B cell (primary cell): ENCODE measurements around the gene MAPK14. TPM values are rescaled to one million over a fixed set of nuclear protein-coding genes. Genes with fewer than 3 reads are reported as not detected.

Source experiments
- ATAC-seq: fragments of 200-7000 bp; cut with Tn5 transposase; one replicate; pipeline ENCODE4 v1.10.0; 2021; ENCODE audit warnings: low read depth, mild to moderate bottlenecking, moderate number of reproducible peaks, moderate library complexity
- CTCF ChIA-PET: fragments of 350-600 bp; sonication (Branson Sonifier 250); formaldehyde crosslinking; loops from one replicate; lab custom pipeline; 2021; ENCODE audit warnings: antibody characterized with exemption, inconsistent platforms; lab: Charles Lee
- POLR2A ChIA-PET: fragments of 350-600 bp; sonication (Branson Sonifier 250); formaldehyde crosslinking; loops from one replicate; lab custom pipeline; 2021; ENCODE audit warnings: antibody characterized with exemption; lab: Charles Lee
- DNase-seq: peaks from one replicate; pipeline ENCODE4 v3.0.0; 2013
- H2AFZ ChIP-seq: 2 replicates; pipeline ENCODE4 v1.6.1; 2012; ENCODE audit warnings: mild to moderate bottlenecking, low read depth, low read length; ENCODE audit not compliant: insufficient read depth, poor library complexity, severe bottlenecking
- H3K27ac ChIP-seq, 2 donors: 1 replicate in 1 of 2; 2 replicates in 1 of 2; pipeline ENCODE4 v1.5.1; 2012 to 2013; ENCODE audit warnings: low read length in 2 of 2, mild to moderate bottlenecking in 2 of 2, moderate library complexity in 1 of 2
- H3K27me3 ChIP-seq, 4 experiments: fragments of 200-600 bp in 1 of 4; sonication (generic) in 1 of 4; replicated peaks in 1 of 4; 1 replicate in 2 of 4; 2 replicates in 2 of 4; pipeline versions ENCODE4 v1.6.1 to v1.7.0; 2013 to 2016; ENCODE audit warnings: low read length in 3 of 4, mild to moderate bottlenecking in 2 of 4, mixed read lengths in 1 of 4, moderate library complexity in 1 of 4; ENCODE audit not compliant: insufficient read depth in 4 of 4, control insufficient read depth in 3 of 4; ENCODE audit errors: control extremely low read depth in 1 of 4
- H3K36me3 ChIP-seq, 2 experiments: replicated peaks in 1 of 2; 1 replicate in 1 of 2; 2 replicates in 1 of 2; pipeline versions ENCODE4 v1.6.1 to v1.7.1; 2013; ENCODE audit warnings: low read length in 1 of 2; ENCODE audit not compliant: insufficient read depth in 2 of 2, control insufficient read depth in 1 of 2; ENCODE audit errors: control extremely low read depth in 1 of 2, extremely low read depth in 1 of 2
- H3K4me1 ChIP-seq, 2 donors: fragments of 200-600 bp in 1 of 2; sonication (generic) in 1 of 2; 1 replicate in 1 of 2; 2 replicates in 1 of 2; pipeline versions ENCODE4 v1.5.1 to v1.6.1; 2013 to 2017; ENCODE audit warnings: low read length in 2 of 2; ENCODE audit not compliant: control insufficient read depth in 2 of 2, insufficient read depth in 2 of 2
- H3K4me2 ChIP-seq: replicated peaks from 2 replicates; pipeline ENCODE3; 2012; ENCODE audit warnings: mild to moderate bottlenecking, low read depth, low read length; ENCODE audit not compliant: poor library complexity, severe bottlenecking
- H3K4me3 ChIP-seq, 5 experiments: fragments of 200-600 bp in 1 of 5; sonication (generic) in 1 of 5; 1 replicate in 3 of 5; 2 replicates in 2 of 5; pipeline versions ENCODE4 v1.5.1 to v1.7.0; 2011 to 2016; ENCODE audit warnings: low read length in 4 of 5, mild to moderate bottlenecking in 4 of 5, low read depth in 2 of 5, control low read depth in 1 of 5, moderate library complexity in 1 of 5; ENCODE audit not compliant: insufficient read depth in 1 of 5; ENCODE audit errors: control extremely low read depth in 1 of 5, extremely low read depth in 1 of 5
- H3K79me2 ChIP-seq: fragments of 200-600 bp; sonication (generic); one replicate; pipeline ENCODE4 v1.6.0; 2016; ENCODE audit warnings: low read length; ENCODE audit not compliant: control insufficient read depth, insufficient read depth
- H3K9ac ChIP-seq: fragments of 200-600 bp; sonication (generic); 2 replicates; pipeline ENCODE4 v1.6.1; 2017; ENCODE audit warnings: mild to moderate bottlenecking, low read length, moderate library complexity
- H3K9me3 ChIP-seq, 3 donors: one replicate each; pipeline versions ENCODE4 v1.6.1 to v1.7.1; 2013; ENCODE audit warnings: low read length in 2 of 3; ENCODE audit not compliant: control insufficient read depth in 2 of 3, insufficient read depth in 1 of 3; ENCODE audit errors: control extremely low read depth in 1 of 3
- H4K20me1 ChIP-seq: 2 replicates; pipeline ENCODE4 v1.6.0; 2012; ENCODE audit warnings: mild to moderate bottlenecking, low read length; ENCODE audit not compliant: insufficient read depth, control insufficient read depth, poor library complexity, severe bottlenecking
- H3K27ac Mint-ChIP-seq: one replicate; pipeline ENCODE4 v1.8.0; 2021; ENCODE audit warnings: mixed read lengths
- H3K27me3 Mint-ChIP-seq: one replicate; pipeline ENCODE4 v1.8.0; 2021; ENCODE audit warnings: mixed read lengths
- H3K4me1 Mint-ChIP-seq: one replicate; pipeline ENCODE4 v1.8.0; 2021; ENCODE audit warnings: mixed read lengths
- H3K4me3 Mint-ChIP-seq: one replicate; pipeline ENCODE4 v1.8.0; 2021; ENCODE audit warnings: mixed read lengths
- H3K9me3 Mint-ChIP-seq: one replicate; pipeline ENCODE4 v1.8.0; 2022; ENCODE audit warnings: mixed read lengths; ENCODE audit not compliant: insufficient read depth
- EZH2 ChIP-seq: IDR thresholded peaks from 2 replicates; pipeline ENCODE4 v1.6.1; 2012; ENCODE audit warnings: borderline replicate concordance, low read depth, mild to moderate bottlenecking, moderate library complexity, low read length; ENCODE audit not compliant: insufficient read depth, poor library complexity, severe bottlenecking
- WGBS: methylation state at CpG from one replicate; pipeline ENCODE4 v1.1.5; 2013; ENCODE audit warnings: missing lambda C conversion rate; ENCODE audit not compliant: insufficient coverage; 5-methylcytosine and 5-hydroxymethylcytosine counted together
- intact Hi-C: fragments of 100-400 bp; cut with micrococcal nuclease; formaldehyde crosslinking; loops from one replicate; pipeline ENCODE4 v1.10.0; 2022
- polyA plus RNA-seq: library from polyadenylated mRNA; depleted of rRNA; stranded (reverse); fragments of >200 nt; gene quantifications from 2 replicates; pipeline ENCODE4 v1.2.3, GENCODE V29; 2012
- total RNA-seq, 2 donors: library from RNA; stranded (reverse); fragments of 120-200 nt in 1 of 2; gene quantifications; 1 replicate in 1 of 2; 2 replicates in 1 of 2; pipeline versions ENCODE4 v1.2.3 to v1.2.4, GENCODE V29; 2013 to 2022
- TF ChIP-seq, protein P1 (sequence below): fragments of 200-600 bp; IDR thresholded peaks from one replicate; pipeline ENCODE4 v1.8.0; 2022; ENCODE audit warnings: antibody characterized with exemption, mild to moderate bottlenecking

The MAPK14 gene
- total and polyA plus RNA-seq, 2 donors (not counting 1 experiment from before 2014, with no cell fraction given) = 19.5 to 50.4 TPM

DNA sequence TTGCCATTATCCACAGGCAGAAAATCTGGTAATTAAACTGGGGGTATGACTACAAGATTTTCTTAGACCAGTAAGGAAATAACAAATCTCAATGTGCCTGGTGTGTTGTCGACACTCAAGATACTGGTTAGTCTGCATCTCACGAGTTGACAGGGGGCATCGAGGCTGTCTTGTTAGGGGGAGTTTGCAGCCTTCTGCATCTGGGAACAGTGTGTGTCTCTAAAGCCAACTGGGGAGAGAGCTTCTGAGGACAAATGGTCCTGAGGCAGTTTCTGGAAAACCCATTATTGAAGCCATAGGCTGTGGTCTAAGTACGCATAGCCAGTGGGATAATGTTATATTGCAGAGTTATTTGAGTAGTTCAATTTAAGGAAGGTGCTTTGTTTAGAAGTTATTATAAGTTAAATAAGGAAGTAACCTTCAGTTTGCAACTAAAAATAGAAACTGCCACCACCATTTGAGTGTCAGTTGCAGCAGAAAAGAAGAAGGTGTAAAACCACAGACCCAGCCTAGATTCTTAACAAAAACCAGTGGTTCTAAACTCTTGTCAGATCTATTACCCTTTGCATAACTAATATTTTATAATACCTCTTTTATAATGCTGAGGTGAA, 87.3 kb downstream of the MAPK14 start:
- intact Hi-C loops = loop anchor here (2.0 kb wide), 1 partner anchor 16 kb away; the partner anchor contains the start of gene MAPK13
- no peaks in the 10 kb centered on the region for H3K9me3 ChIP-seq
- H3K27ac Mint-ChIP-seq = peak overlapping the region; percentile 92
- H3K4me1 ChIP-seq = peaks cover 92 to 93% of the 10 kb centered on the region in 2 donors
- H3K4me3 ChIP-seq = peak overlapping the region in 4 of 5 experiments; percentile 7 to 41 (median 20)
- H2AFZ ChIP-seq = no peak overlapping the region
- H3K4me2 ChIP-seq = peak overlapping the region; percentile 77
- H3K36me3 ChIP-seq = no peaks in the 10 kb centered on the region
- H3K79me2 ChIP-seq = peaks cover 30% of the 10 kb centered on the region
- ATAC-seq (peak; percentile 60), DNase-seq (peak; percentile 78)
- TF ChIP-seq EZH2 = no peak
- TF ChIP-seq, protein P1, sequence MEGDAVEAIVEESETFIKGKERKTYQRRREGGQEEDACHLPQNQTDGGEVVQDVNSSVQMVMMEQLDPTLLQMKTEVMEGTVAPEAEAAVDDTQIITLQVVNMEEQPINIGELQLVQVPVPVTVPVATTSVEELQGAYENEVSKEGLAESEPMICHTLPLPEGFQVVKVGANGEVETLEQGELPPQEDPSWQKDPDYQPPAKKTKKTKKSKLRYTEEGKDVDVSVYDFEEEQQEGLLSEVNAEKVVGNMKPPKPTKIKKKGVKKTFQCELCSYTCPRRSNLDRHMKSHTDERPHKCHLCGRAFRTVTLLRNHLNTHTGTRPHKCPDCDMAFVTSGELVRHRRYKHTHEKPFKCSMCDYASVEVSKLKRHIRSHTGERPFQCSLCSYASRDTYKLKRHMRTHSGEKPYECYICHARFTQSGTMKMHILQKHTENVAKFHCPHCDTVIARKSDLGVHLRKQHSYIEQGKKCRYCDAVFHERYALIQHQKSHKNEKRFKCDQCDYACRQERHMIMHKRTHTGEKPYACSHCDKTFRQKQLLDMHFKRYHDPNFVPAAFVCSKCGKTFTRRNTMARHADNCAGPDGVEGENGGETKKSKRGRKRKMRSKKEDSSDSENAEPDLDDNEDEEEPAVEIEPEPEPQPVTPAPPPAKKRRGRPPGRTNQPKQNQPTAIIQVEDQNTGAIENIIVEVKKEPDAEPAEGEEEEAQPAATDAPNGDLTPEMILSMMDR = no peak
- no peaks in the 10 kb centered on the region for H3K27me3 Mint-ChIP-seq
- no peaks in the 10 kb centered on the region for H3K9me3 Mint-ChIP-seq
- no peaks in the 10 kb centered on the region for H3K27me3 ChIP-seq
- ChIA-PET CTCF (interaction anchor here (0.6 to 1.8 kb wide), 3 partner anchors 18 to 662 kb away, joined by 3 to 8 read pairs (median 3); no protein-coding TSS in a partner anchor), POLR2A (interaction anchor here (0.6 kb wide), 1 partner anchor 88 kb away, joined by 5 read pairs; no protein-coding TSS in a partner anchor)
- H3K27ac ChIP-seq = peak overlapping the region; percentile 75 to 83
- peak overlapping the region; percentile 77 for H3K4me3 Mint-ChIP-seq
- H3K9ac ChIP-seq = peak overlapping the region; percentile 43
- peaks cover 89% of the 10 kb centered on the region for H3K4me1 Mint-ChIP-seq
- WGBS = 0% methylated on average over 3 of the region's 4 CpGs
- no peaks in the 10 kb centered on the region for H4K20me1 ChIP-seq

DNA sequence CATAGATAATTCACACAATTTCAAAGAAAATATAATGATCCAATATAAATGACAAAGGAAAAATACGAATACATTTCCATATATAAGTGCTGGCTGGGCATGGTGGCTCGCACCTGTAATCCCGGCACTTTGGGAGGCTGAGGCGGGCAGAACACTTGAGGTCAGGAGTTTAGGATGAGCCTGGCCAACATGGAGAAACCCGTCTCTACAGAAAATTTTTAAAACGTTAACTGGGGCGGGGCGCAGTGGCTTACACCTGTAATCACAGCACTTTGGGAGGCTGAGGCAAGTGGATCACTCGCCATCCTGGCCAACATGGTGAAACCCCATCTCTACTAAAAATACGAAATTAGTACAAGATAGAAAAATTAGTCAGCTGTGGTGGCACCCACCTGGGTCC, 87.8 kb downstream of the MAPK14 start:
- WGBS = 100% methylated on average over 2 of the region's 10 CpGs

More for the DNA sequence above, 87.8 kb downstream of the MAPK14 start:
- Histone ChIP-seq H3K27me3 (no peaks in the 10 kb centered on the region), H3K27ac (peak overlapping the region; percentile 75 to 83), H3K4me2 (peak overlapping the region; percentile 77), H3K36me3 (no peaks in the 10 kb centered on the region), H3K4me3 (peak overlapping the region in 3 of 5 experiments; percentile 3 to 41 (median 11)), H2AFZ (no peak overlapping the region), H3K9ac (peak overlapping the region; percentile 43), H3K9me3 (no peaks in the 10 kb centered on the region), H3K79me2 (peaks cover 30% of the 10 kb centered on the region), H4K20me1 (no peaks in the 10 kb centered on the region), H3K4me1 (peaks cover 92 to 93% of the 10 kb centered on the region in 2 donors)
- H3K9me3 Mint-ChIP-seq = no peaks in the 10 kb centered on the region
- ATAC-seq = no peak
- no peak overlapping the region for H3K27ac Mint-ChIP-seq
- DNase-seq = no peak
- intact Hi-C loops = loop anchor here (2.0 kb wide), 1 partner anchor 15 kb away; the partner anchor contains the start of gene MAPK13
- no peaks in the 10 kb centered on the region for H3K27me3 Mint-ChIP-seq
- TF ChIP-seq, protein P1 = no peak
- ChIA-PET POLR2A (interaction anchor here (0.6 kb wide), 1 partner anchor 186 kb away, joined by 5 read pairs; no protein-coding TSS in a partner anchor), CTCF (interaction anchor here (0.7 to 1.8 kb wide), 5 partner anchors 18 to 80 kb away, joined by 3 to 8 read pairs (median 3); no protein-coding TSS in a partner anchor)
- H3K4me3 Mint-ChIP-seq = no peak overlapping the region
- H3K4me1 Mint-ChIP-seq = peaks cover 89% of the 10 kb centered on the region
